ENCODE results near the gene NEGR1.

The NEGR1 gene

DNA sequence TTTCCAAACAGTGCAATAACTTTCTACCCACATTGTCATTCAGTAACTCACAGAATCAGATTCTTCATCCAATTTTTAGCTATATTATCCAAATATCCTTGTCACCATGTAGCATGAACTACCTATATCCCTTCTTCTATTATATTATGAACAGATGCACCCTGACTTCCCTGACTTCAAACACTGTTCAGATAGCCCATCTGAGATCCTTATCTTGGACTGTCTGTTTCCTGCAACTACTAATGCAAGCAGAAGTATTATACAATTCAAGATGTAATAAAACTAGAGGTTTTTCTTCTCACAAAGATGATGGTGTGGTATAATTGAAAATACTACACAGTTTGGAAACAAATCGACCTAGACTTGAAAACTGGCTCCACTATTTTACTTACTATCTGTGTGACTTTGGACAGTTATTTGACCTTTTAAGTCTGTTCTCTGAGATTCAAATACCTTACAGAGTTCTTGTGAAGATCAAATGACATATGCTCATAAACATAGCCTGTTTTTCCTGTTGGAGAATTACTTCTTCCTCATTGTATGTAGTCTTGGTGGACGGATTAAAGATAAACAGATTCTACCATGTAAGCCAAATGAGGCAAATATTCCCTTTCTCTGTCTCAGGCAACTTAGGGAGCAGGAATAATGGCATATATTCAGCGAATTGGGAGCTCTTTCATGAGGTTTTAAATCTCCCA lies 793.6 kb downstream of the NEGR1 start:
- DNase-seq (ENCODE audit: low read depth, low spot score), result no peak

DNA sequence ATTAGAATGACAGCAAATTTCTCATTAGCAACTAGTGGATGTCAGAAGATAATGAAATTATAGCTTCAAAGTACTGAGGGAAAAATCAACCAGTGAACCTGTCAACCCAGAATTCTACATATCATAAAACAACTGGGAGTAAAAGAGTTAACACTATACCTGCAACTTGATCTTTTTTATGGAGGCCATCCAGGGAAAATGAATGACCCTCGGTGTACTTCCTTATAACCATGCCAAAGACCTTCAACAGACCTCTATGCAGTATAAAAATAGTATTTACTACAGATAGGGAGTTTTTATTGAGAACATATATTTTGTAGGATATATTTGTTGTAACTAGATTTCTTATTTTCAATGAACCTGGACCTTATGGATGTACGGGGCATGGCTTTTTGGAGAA lies 809.0 kb downstream of the NEGR1 start:
- no peak for DNase-seq (ENCODE audit: low read depth, low spot score)

DNA sequence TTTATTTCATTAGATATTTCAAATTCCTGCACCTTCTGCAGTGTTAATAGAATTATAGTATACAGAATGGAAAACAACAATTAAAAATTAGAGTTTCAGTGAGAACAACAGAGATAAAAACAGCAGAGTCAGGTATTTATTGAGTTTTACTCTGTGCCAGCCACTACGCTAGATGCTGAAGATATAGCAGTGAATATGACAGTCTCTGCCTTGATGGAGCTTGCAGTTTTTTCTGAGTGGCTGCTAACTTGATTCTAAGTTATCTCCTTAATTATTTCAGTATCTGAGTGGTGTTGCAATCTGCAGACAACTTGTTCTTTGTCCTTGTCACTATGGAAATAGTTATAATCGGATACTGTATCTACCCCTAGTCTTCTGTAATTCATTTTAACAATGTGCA lies 817.2 kb downstream of the NEGR1 start:
- no peak for DNase-seq (ENCODE audit: low read depth, low spot score)

DNA sequence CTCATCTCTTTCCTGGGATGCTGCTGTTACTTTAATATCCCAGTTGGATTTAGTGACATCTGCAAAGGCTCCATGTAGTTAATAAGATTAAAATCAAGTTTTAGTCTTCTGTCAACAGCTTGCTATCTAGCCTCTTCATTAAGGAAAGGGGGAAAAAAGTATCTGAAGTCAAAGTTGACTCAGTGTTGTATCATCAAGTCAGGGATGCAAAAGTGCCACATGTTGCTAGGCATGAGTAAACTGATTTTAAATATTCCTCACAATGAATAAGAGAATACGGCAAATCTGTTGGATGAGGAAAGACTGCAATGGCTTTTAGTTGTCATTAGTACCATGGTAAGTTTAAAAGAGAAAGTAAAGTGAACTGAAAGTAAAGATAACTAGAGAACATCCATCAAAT lies 818.3 kb downstream of the NEGR1 start:
- no peak for DNase-seq (ENCODE audit: low read depth, low spot score)

DNA sequence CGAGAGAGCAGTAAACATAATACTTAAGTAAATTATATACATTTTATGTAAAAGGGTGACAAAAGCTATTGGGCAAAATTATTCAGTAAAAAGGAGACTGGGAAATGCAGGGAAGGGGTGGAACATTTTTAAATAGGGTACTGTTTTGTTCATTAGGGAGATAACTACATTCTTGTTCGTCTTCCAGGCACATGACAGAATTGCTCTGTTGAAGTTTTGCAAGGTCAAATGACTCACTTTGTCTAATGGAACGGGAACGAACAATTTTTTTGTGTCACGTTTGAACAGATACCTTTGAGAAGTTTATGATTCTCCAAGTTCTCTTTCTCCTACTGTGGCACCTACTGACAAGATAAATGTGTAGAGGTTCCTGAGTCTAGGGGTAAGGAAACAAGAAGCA lies 819.2 kb downstream of the NEGR1 start:
- no peak for DNase-seq (ENCODE audit: low read depth, low spot score)

DNA sequence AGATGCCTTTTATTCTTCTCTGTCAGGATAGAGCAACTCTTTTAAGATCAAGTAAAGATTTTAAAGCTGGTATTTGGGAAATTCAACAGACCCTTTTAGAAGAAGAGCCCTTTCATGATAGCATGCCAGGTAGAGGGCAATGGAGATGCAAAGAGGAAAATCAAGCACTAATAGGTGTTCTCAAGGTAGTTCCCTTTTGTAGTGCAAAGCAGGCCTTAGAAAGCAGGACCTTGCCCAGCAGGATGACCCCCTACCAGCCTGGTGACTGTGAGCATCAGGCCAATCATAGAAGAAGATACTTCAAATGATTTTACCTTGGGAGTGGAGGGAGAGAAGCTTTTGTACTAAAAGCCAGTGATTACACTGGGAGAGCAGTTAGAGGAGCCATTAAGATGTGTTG lies 820.1 kb downstream of the NEGR1 start:
- peak; percentile 90 for DNase-seq (ENCODE audit: low read depth, low spot score)

DNA sequence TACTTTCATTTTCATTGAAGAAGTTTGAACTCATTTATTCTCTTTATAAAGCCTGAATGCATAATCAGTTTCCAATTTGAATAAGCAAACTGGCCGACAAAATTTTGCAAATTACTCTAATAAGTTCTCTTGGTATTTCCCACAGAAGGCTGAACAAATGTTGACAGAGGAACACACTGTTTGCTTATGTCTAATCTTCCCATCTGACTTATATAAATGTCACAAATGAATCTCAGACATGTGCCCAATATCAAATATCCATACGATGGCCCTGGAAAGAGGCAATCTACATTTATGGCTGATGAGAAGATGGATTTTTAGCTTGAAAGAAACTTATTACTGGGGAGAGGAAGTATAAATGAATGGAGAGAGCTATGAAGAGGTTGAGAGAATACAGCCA lies 820.9 kb downstream of the NEGR1 start:
- no peak for DNase-seq (ENCODE audit: low read depth, low spot score)

DNA sequence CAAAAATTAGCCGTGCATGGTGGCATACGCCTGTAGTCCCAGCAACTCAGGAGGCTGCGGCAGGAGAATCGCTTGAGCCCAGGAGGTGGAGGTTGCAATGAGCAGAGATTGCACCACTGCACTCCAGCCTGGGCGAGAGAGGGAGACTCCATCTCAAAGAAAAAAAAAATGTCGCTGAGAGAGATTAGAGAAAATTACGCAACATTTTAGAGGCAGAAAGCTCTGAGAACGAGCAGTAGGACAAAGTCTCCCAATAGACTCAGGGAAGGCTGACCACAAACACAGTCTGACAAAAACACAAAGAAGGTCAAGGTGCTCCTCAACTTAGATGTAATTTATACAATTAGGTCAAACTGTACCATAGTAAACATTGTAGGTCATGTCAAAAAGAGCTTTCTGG lies 833.9 kb downstream of the NEGR1 start:
- no peak for DNase-seq (ENCODE audit: low read depth, low spot score)

DNA sequence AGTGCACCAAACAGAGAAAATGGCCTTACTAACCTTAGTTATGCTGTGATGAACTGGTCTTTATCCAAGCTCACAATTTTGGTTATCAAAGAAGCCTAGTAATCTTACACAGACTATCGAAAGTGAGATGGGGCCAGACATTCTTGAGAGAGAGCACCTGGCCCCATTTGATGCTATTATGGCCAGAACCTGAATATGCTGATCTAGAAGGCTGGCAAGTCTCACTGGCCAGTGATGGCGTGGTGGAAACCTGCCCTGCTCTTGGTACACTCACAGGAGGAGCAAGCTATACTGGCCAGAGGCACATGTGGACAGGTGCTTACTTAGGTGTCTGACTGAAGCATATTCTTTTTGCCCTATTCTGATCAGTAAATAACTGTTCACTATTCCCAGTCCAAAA lies 843.7 kb downstream of the NEGR1 start:
- no peak for DNase-seq (ENCODE audit: low read depth, low spot score)

DNA sequence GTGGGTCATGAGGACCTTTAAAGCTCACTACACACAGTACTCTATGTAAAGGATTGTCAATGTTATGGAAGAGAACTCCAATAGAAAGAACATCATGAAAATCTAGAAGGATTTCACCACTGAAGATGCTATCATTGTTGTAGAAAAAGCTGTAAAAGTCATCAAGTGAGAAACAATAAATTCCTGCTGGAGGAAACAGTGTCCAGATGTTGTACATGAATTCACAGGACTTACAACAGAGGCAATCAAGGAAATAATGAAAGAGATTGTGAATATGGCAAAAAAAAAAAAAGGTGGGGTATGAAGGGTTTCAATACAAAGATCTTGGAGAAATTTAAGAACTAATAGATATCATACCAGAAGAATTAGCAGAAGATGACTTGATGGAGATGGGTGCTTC lies 846.4 kb downstream of the NEGR1 start:
- no peak for DNase-seq (ENCODE audit: low read depth, low spot score)

DNA sequence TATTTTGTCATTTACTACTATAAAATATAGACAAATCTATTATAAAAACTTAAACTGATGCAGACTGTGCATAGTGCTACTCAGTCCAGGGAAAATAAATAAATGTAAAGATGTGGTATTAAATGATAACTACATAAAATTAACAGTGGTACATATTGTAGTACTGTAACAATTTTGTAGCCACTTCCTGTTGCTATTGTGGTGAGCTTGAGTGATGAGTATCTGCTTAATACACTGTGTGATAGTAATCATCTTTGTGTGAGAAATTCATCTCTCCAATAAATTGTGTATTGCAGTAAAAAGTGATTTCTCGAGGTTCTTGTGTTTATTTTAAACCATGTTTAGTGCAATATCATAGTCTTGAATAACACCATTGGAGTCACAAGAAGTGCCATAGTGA lies 848.1 kb downstream of the NEGR1 start:
- DNase-seq (ENCODE audit: low read depth, low spot score), result no peak

DNA sequence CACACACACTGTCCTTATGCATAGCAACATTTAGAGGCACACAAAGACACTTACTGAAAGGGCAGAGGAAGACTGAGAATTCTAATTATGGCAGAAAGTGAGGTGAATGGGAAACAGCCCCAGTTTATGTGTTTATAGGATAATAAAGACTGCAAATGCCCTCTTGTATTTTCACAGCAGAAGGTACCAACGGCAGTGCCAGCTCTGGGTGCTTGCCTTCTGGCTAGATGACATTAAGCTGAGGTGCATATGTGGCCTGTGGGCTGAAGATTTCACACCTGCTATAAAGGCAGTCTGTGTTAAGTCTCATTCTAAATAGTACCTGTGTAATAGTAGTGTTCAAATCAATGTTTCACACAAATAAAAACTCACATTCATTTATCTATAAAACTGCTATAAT lies 854.3 kb downstream of the NEGR1 start:
- no peak for DNase-seq (ENCODE audit: low read depth, low spot score)

DNA sequence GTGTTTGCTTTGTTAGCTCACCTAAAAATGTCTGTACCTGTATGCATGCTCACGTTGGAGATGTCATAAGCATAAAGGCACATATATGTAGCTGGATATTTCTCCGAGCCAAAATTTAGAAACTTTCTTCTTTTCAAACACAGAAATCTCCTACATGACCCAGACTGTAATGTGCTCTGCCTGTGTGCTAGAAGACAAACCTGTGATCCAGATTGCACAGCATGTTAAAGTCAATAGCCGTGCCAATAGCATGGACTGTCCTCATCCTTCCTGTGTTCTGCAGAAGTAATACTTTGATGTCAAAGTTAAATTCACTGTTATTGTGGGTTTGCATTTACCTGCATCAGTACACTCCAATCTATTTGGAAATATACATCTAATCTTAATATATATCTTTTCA lies 855.3 kb downstream of the NEGR1 start:
- DNase-seq (ENCODE audit: low read depth, low spot score), result no peak

DNA sequence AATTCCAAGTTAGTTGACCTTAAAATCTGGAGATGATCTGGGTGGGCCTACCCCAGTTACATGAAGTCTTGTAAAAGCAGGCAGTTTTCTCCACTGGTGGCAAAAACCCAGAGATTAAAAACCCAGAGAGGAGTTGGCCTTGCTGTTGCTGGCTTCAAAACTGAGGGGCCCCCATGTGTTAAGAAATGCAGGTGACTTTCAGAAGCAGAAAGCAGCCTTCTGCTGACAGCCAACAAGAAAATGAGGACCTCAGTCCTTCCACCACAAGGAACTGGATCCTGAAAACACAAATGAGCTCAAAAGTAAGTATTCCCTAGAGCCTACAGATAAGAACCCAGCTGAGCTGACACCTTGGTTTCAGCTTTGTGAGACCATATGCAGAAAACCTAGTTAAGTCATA lies 857.8 kb downstream of the NEGR1 start:
- DNase-seq (ENCODE audit: low read depth, low spot score), result no peak

DNA sequence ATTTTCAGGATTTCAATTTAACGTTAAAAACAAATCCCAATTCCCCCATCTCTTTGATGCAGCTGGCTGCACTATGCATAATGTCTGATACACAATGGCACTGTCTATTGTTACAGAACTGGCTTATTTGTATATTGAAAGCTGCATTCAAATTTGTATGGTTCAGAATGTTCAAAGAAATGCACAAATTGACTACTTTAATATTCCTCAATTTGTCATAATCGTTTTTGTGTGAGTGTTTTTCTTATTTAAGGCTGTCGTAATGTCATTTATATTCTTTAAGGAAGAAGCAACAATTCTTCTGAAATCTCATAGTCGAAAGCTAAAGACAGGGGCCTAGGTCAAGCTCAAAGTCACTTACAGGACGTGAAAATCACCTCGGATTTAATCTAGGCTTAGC lies 860.1 kb downstream of the NEGR1 start:
- no peak for DNase-seq (ENCODE audit: low read depth, low spot score)

DNA sequence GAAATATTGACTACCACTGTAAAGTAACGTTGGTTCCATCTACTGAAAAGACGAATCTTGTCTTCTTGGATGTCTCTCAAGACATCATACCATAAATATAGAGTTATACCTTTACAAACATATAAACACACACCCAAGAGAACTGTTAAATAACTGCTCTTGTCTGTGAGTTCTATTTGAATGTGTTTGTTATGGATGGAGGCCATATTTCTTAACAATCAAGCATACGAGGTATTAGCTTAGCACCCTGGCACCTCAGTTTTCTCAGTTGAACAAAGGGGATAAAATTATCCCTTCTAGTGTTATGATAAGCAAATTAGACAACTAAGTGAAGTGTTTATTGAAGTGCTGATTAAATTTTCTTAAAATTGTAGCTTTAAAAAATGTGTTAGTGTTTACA lies 864.9 kb downstream of the NEGR1 start:
- no peak for DNase-seq (ENCODE audit: low read depth, low spot score)

DNA sequence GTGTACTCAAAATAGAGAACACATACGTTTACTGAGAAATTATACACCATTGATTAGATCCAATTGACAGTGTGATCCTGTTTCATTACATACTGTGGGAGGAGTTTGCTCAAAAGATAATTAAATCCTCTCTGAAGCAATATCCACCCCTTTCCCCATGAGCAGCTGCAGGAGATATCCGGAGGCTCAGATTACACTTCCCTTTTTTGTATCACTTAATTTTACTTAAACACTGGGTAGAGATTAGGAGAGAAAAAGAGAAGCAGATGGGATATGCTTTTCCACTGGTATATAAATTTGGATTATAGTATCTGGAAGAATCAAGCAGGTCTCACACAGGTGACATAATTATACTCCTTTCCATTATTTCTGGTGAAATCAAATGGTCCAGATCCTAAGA lies 868.2 kb downstream of the NEGR1 start:
- no peak for DNase-seq (ENCODE audit: low read depth, low spot score)

DNA sequence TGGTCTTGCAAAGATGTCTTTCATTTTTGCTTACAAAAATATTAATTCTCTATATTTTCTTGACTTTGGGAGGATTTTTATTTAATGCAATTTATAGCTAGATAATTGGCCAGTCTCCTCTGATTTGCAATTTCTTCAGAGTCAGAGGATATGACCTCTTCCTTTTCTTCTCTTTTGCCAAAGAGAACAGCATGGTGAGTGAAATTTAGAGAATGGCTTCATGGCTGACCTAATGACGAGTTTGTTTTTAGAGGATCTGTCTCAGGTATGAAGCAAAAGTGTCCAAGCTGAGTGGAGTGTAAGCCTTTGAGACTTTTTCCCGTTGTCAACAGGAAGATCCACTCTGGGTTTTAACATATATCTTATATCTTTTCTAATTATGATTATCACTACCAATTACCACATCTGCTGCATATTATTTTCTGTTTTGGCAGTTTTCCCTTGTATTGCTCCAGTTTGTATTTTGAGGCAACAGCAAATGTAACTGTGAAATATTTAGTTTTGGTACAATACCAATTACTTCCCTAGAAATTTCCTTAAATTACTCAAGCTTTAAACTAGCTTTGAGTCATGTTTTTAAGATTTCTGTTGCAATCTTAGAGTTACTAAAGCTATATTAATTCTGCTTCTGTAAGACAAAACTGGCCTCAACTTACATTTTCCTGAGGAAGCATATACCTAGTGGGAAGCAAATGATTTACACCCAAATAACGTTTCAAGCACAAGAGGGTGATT lies 868.7 kb downstream of the NEGR1 start:
- DNase-seq (ENCODE audit: low read depth, low spot score), result no peak

DNA sequence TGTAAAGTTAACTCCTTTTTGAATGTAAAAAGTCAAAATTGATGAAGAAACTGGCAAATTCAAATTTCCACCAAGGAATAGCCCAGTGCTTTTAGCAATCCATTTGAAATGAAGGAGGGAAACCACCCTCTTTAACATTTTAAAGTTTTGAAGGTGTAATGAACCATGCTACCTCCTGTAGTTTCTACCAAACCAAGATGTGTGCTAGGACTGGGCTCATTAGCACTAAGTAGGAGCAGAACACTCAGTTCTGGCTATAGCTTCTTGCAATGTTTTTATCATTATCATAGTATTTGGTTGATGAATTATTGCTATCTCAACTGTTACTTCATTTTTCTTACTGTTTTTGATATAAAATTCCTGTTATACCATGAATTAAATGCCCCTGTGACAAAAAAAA lies 882.3 kb downstream of the NEGR1 start:
- no peak for DNase-seq (ENCODE audit: low read depth, low spot score)

DNA sequence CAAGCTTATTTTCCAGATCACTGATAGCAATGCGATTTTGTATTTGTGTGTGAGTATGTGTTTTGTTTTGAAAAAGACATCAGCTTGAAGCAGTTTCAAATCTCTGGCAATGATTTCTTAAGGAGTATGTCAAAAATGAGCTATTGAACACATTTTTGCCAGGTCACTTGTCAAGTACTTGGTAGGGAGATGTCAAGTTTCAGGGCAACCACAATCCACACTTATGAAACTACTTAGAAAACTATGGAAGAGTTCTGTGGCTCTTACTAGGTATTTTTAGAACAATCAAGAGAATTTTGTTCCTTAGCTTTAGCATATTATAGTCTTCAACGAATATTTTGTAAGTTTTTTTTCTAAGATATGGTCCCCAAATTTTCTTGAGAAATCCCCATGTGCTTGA lies 882.7 kb downstream of the NEGR1 start:
- no peak for DNase-seq (ENCODE audit: low read depth, low spot score)

DNA sequence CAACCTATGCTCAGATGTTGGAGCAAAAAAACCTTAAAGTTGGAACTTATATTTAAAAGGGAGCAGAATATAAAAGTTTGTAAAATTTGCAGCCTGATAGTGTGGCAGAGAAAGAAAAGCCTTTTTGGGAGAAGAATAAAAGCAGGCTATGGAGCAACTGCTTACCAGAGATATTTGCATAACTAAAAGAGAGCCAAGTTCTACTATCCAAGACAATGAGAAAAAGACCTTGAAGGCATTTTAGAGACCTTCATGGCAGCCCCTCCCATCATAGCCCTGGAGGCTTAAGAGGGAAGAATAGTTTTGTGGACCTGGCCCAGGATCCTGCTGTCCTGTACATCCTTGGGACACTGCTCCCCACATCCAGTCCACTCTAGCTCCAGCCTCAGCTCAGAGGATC lies 889.0 kb downstream of the NEGR1 start:
- DNase-seq (ENCODE audit: low read depth, low spot score), result peak; percentile 12

DNA sequence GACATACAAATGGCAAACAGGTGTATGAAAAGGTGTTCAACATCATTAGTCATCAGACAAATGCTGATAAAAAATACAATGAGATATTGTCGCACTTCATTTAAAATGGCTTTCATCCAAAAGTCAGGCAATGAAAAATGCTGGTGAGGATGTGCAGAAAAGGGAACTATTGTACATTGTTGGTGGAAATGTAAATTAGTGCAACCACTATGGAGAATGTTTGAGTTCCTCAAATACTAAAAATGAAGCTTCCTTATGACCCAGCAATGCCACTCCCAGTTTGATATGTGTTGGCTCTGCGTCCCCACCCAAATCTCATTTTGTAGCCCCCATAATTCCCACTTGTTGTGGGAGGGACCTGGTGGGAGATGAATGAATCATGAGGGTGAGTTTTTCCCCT lies 891.8 kb downstream of the NEGR1 start:
- DNase-seq (ENCODE audit: low read depth, low spot score), result no peak

DNA sequence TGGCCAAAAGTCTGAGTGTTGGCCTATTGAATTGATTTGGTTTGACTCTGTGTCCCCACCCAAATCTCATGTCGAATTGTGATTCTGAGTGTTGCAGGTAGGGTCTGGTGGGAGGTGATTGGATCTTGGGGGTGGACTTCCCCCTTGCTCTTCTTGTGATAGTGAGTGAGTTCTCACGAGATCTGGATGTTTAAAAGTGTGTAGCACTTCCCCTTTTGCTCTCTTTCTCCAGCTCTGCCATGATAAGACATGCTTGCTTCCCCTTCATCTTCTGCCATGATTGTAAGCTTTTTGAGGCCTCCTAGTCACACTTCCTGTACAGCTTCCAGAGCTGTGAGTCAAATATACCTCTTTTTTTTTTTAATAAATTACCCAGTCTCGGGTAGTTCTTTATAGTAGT lies 904.5 kb downstream of the NEGR1 start:
- no peak for DNase-seq (ENCODE audit: low read depth, low spot score)

DNA sequence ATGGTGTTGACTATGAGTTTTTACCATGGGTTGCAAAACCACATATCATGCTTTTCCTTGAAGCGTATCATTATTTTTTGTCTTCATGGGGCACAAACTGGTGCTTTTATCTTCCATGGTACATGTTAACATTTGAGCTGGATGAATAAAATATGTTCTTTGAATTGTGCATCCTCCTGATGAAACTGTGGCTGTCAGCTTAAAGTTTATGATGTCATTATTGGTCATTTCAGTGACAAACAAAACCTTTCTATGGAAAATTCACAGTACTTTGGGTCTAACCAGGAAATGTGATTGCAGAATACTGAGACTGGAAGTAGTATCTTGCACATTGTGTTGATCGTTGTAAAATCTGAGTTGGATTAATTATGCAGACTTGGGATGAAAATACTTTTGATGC lies 909.8 kb downstream of the NEGR1 start:
- DNase-seq (ENCODE audit: low read depth, low spot score), result no peak
